ENCODE measurements around the gene AKAP10. TPM values are rescaled to one million over a fixed set of nuclear protein-coding genes. Genes with fewer than 3 reads are reported as not detected.
A peak's percentile ranks its signal among the peaks of the same experiment; 100 is the strongest.
"Not testable (repeated sequence)": the region's sequence is repeated elsewhere in the genome, so short reads cannot be mapped to it uniquely, and the experiment has no call there.

AKAP10 gene
- polyA plus RNA-seq, 3 donors from 2014 or later: 9.9 to 21.6 (median 14.7) TPM

DNA sequence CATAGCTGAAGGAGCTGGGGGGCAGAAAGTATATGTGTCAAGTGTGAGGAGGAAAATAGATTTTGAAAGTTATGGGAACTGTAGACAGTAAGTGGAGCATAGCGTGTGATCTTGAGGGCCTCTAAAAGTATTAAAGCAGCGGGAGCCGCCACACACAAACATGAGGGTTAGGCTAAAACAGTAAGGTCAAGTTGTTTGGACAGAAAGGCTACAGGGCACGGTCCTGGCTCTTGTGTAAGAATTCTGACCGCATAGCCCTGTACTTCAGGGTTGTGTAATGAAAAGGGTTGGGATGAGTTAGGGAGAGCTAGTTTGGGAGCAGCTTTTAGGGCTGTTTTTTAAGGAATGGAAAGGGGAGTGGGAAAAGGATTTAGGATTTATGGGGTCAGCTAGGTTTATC lies 87.1 kb downstream of the AKAP10 start:
- not testable (repeated sequence) for H3K27me3 Mint-ChIP-seq (ENCODE audit: low read depth in 3 of 3); DNase-seq; H3K27ac Mint-ChIP-seq; H3K4me1 Mint-ChIP-seq; H3K9me3 Mint-ChIP-seq; H3K4me3 Mint-ChIP-seq; H3K36me3 Mint-ChIP-seq

DNA sequence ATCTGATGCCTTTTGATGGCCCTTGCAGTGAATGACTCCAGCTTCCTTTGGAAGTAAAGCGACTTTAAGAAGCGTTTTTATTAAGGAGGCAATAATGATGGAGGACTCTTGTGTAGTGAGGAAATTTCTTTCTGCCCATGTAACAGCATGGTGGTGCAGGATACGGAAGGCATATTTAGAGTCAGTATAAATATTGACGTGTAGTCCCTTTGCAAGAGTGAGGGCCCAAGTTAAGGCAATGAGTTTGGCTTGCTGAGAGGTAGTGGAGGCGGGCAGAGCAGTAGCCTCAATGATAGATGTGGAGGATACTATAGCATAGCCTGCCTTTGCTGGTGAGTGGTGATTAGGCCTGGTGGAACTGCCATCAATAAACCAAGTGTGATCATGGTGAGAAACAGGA lies 87.6 kb downstream of the AKAP10 start:
- DNase-seq; H3K9me3 Mint-ChIP-seq; H3K27ac Mint-ChIP-seq; H3K4me1 Mint-ChIP-seq; H3K4me3 Mint-ChIP-seq; H3K36me3 Mint-ChIP-seq; H3K27me3 Mint-ChIP-seq (ENCODE audit: low read depth in 3 of 3): not testable (repeated sequence)

DNA sequence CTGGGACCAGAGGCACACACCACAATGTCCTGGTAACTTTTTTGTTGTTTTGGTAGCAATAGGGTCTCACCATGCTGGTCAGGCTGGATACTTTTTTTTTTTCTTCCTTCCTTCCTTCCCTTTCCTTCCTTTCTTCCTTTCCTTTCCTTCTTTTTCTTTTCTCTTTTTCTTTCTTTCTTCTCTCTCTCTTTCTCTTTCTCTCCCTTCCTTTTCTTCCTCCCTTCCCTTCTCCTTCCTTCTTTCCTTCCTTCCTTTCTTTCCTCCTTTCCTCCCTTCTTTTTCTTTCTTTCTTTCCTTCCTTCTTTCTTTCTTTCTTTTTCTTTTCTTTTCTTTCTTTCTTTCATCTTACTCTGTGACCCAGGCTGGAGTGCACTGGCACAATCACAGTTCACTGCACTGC lies 91.5 kb downstream of the AKAP10 start:
- H3K9me3 Mint-ChIP-seq: no peaks in the 10 kb centered on the region
- no peak overlapping the region for H3K4me3 Mint-ChIP-seq
- no peaks in the 10 kb centered on the region for H3K27me3 Mint-ChIP-seq (ENCODE audit: low read depth in 3 of 3)
- no peaks in the 10 kb centered on the region for H3K4me1 Mint-ChIP-seq
- H3K27ac Mint-ChIP-seq: no peak overlapping the region
- no peaks in the 10 kb centered on the region for H3K36me3 Mint-ChIP-seq
- DNase-seq: no peak

- Mint-ChIP-seq H3K9me3 (no peaks in the 10 kb centered on the region), H3K4me3 (no peak overlapping the region), H3K36me3 (no peaks in the 10 kb centered on the region), H3K27me3 (ENCODE audit: low read depth in 3 of 3) (no peaks in the 10 kb centered on the region), H3K4me1 (peaks cover 0 to 3% of the 10 kb centered on the region in 2 donors), H3K27ac (no peak overlapping the region)
- DNase-seq: no peak
Observed at GRCh38 chr17:19883537-19884215, 94.0 kb downstream of the AKAP10 start.

- no peaks in the 10 kb centered on the region for H3K27me3 Mint-ChIP-seq (ENCODE audit: low read depth in 3 of 3)
Observed at GRCh38 chr17:19880393-19880792, 97.2 kb downstream of the AKAP10 start.

GRCh38 chr17:19877364-19877945 lies 100.2 kb downstream of the AKAP10 start:
- Mint-ChIP-seq H3K4me3 (peak overlapping the region; percentile 18 to 89 (median 81)), H3K36me3 (no peaks in the 10 kb centered on the region), H3K27me3 (ENCODE audit: low read depth in 3 of 3) (no peaks in the 10 kb centered on the region), H3K27ac (peak overlapping the region; percentile 69 to 92 (median 89)), H3K9me3 (no peaks in the 10 kb centered on the region), H3K4me1 (peaks cover 26 to 27% of the 10 kb centered on the region in 2 donors)
- DNase-seq: no peak

More at GRCh38 chr17:19880393-19880792, 97.2 kb downstream of the AKAP10 start:
- peaks cover 26 to 27% of the 10 kb centered on the region in 2 donors for H3K4me1 Mint-ChIP-seq
- no peak overlapping the region for H3K27ac Mint-ChIP-seq
- no peaks in the 10 kb centered on the region for H3K36me3 Mint-ChIP-seq
- no peaks in the 10 kb centered on the region for H3K9me3 Mint-ChIP-seq
- DNase-seq: no peak
- no peak overlapping the region for H3K4me3 Mint-ChIP-seq

GRCh38 chr17:19876529-19877161 lies 101.0 kb downstream of the AKAP10 start:
- H3K4me3 Mint-ChIP-seq: peak overlapping the region; percentile 68 to 89 (median 81)
- no peaks in the 10 kb centered on the region for H3K36me3 Mint-ChIP-seq
- peak; percentile 41 to 51 (median 49) for DNase-seq
- peaks cover 26 to 27% of the 10 kb centered on the region in 2 donors for H3K4me1 Mint-ChIP-seq
- H3K27me3 Mint-ChIP-seq (ENCODE audit: low read depth in 3 of 3): no peaks in the 10 kb centered on the region
- H3K9me3 Mint-ChIP-seq: no peaks in the 10 kb centered on the region
- peak overlapping the region; percentile 71 to 92 (median 89) for H3K27ac Mint-ChIP-seq

GRCh38 chr17:19874256-19874655 lies 103.4 kb downstream of the AKAP10 start:
- no peak overlapping the region for H3K4me3 Mint-ChIP-seq
- H3K4me1 Mint-ChIP-seq: peaks cover 26 to 27% of the 10 kb centered on the region in 2 donors
- no peak for DNase-seq
- no peaks in the 10 kb centered on the region for H3K36me3 Mint-ChIP-seq
- H3K27me3 Mint-ChIP-seq (ENCODE audit: low read depth in 3 of 3): no peaks in the 10 kb centered on the region
- peak overlapping the region in 2 of 6 donors; percentile 25 to 78 for H3K27ac Mint-ChIP-seq
- H3K9me3 Mint-ChIP-seq: no peaks in the 10 kb centered on the region

DNA sequence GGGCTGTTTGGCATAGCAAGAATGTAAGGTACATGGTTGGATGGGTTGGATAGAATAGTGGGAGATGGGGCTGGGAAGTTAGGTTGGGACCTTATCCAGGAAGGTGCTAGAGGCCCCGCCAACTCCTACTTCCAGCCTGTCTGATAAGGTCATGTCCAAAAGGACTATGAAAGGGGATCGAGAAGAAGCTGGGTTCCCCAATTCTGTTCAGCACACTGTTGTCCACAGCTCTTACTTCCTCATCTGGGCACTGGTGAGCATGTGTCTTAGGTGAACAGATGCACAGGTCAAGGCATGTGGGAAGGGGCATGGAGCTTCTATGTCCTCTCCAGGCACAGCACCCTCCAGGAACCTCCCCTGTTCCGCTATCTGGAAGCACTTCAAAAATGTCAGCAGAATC lies 104.3 kb downstream of the AKAP10 start:
- no peak for DNase-seq
- H3K4me3 Mint-ChIP-seq: no peak overlapping the region
- H3K4me1 Mint-ChIP-seq: peaks cover 24 to 27% of the 10 kb centered on the region in 2 donors
- H3K36me3 Mint-ChIP-seq: no peaks in the 10 kb centered on the region
- H3K27ac Mint-ChIP-seq: peak overlapping the region in 2 of 6 donors; percentile 36 to 70
- H3K27me3 Mint-ChIP-seq (ENCODE audit: low read depth in 3 of 3): peaks cover 0 to 4% (median 0%) of the 10 kb centered on the region in 3 donors
- no peaks in the 10 kb centered on the region for H3K9me3 Mint-ChIP-seq

DNA sequence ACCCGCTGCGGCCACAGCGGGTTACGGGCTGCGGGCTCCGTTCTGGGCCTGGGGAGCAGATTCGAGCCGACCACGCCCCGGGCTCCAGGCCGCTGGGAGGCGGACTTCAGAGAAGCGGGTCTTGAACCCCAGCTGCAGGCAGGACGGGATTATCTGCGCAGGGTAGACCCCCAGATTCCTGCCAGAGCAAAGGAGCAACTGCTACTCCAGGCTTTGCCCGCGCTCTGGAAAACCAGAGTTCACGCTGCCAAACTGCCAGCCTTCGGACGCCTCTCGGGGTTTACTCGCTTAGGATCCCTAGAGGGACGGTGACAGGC lies 109.6 kb downstream of the AKAP10 start:
- peaks cover 3 to 4% (median 4%) of the 10 kb centered on the region in 3 donors for H3K27me3 Mint-ChIP-seq (ENCODE audit: low read depth in 3 of 3)
- peaks cover 11 to 19% of the 10 kb centered on the region in 2 donors for H3K4me1 Mint-ChIP-seq
- H3K4me3 Mint-ChIP-seq: peak overlapping the region; percentile 65 to 80 (median 74)
- H3K27ac Mint-ChIP-seq: peak overlapping the region in 2 of 6 donors; percentile 11 to 44
- no peaks in the 10 kb centered on the region for H3K9me3 Mint-ChIP-seq
- DNase-seq: no peak
- peaks cover 0 to 6% (median 4%) of the 10 kb centered on the region in 3 donors for H3K36me3 Mint-ChIP-seq

DNA sequence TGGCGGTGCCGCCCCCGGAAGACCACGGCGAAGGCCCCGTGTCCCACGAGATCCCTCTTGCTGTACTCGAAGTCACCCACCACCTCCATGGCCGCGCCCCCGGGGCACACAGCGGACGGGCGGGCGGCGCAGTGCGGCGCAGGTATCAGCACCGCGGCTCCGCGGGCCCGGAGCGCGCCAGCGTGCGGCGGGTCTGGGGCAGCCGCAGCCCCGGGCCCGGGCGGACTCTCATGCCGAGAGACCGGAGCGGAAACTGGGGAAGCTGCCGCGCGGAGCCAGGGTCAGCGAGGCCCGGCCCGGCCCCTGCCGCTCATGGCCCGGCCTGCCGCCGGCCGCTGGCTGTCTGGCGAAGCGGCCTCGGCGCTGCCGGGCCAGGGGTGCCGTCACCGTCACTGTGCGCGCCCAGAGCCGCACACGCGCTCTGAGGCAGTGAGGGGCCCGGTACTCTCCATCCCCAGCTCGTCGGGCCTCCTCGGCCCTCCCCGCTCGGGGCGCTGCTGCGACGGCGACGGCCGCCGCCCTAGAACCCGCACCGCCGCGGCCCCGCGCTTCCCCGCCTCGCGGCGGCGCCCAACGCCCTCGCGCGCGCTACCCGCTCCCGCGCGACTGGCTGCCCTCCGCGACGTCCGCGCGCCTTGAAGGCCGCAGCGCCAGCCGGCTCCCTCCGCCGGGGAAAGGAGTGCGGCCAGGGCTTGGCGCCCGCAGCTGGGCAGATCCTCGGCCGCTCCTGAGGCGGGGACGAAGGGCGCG lies 110.1 kb downstream of the AKAP10 start, which contains the start of gene ULK2:
Gene ULK2, minus strand, starts transcription at position 608 of the 750 bp plus-strand sequence. Its CDS starts 519 bp downstream, at position 89.
- H3K4me3 Mint-ChIP-seq: peak within 1 kb of the TSS; percentile 85 to 88 (median 86)
- peaks cover 0 to 11% (median 4%) of the 10 kb centered on the region in 3 donors for H3K36me3 Mint-ChIP-seq
- H3K9me3 Mint-ChIP-seq: no peaks in the 10 kb centered on the region
- peak within 1 kb of the TSS; percentile 44 to 79 (median 74) for H3K27ac Mint-ChIP-seq
- H3K4me1 Mint-ChIP-seq: peaks cover 11 to 19% of the 10 kb centered on the region in 2 donors
- peak; percentile 50 to 60 (median 60) for DNase-seq
- H3K27me3 Mint-ChIP-seq (ENCODE audit: low read depth in 3 of 3): peaks cover 3 to 4% (median 4%) of the 10 kb centered on the region in 3 donors

- H3K9me3 Mint-ChIP-seq: no peaks in the 10 kb centered on the region
- peak overlapping the region; percentile 85 to 88 (median 86) for H3K4me3 Mint-ChIP-seq
- peak; percentile 41 to 51 (median 47) for DNase-seq
- peaks cover 0 to 11% (median 4%) of the 10 kb centered on the region in 3 donors for H3K36me3 Mint-ChIP-seq
- peak overlapping the region; percentile 44 to 79 (median 74) for H3K27ac Mint-ChIP-seq
- H3K4me1 Mint-ChIP-seq: peaks cover 11 to 19% of the 10 kb centered on the region in 2 donors
- peaks cover 3 to 4% (median 4%) of the 10 kb centered on the region in 3 donors for H3K27me3 Mint-ChIP-seq (ENCODE audit: low read depth in 3 of 3)
Observed at GRCh38 chr17:19867079-19867328, 110.6 kb downstream of the AKAP10 start.

DNA sequence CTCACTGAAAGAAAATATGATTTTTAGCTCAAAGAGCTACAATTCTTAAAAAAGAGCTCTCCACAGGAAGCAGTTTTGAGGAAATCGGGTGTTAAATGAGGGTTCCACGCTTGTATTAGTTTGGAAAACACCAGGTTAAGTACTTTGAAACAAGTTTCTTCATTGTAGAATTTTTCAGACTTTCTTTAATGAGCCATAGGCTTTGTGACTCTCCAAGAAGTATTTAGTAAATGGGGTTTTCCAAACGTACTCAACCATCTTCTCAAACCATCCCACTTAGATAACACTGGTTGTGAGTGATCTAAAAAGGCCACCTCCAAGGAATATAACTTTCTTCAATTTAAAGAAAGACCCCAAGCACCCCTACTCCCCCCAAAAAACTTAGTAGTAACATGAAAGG lies 112.6 kb downstream of the AKAP10 start:
- Mint-ChIP-seq H3K9me3 (no peaks in the 10 kb centered on the region), H3K4me3 (peak overlapping the region in 3 of 5 donors; percentile 15 to 74 (median 65)), H3K27me3 (ENCODE audit: low read depth in 3 of 3) (peaks cover 3 to 4% (median 4%) of the 10 kb centered on the region in 3 donors), H3K27ac (peak overlapping the region in 1 of 6 donors; percentile 36), H3K36me3 (peaks cover 0 to 15% (median 4%) of the 10 kb centered on the region in 3 donors), H3K4me1 (peaks cover 11 to 19% of the 10 kb centered on the region in 2 donors)
- no peak for DNase-seq
